GM23338 (cell line): Measurements from ENCODE around the gene SLC41A3.

ENCODE experiments used
- CREB1 ChIP-seq: fragments of 250-450 bp; sonication (Bioruptor Pico); IDR thresholded peaks from 2 replicates; pipeline ENCODE4 v1.5.0; 2020; ENCODE audit warnings: low read depth, mild to moderate bottlenecking, moderate library complexity
- CTCF ChIP-seq, 2 experiments: fragments of 200-600 bp in 1 of 2; sonication (generic) in 1 of 2; conservative IDR thresholded peaks; 2 replicates each; pipeline versions ENCODE4 v1.5.1 to v1.6.1; 2016 to 2017; ENCODE audit warnings: antibody characterized with exemption in 2 of 2, low read depth in 2 of 2, mild to moderate bottlenecking in 2 of 2, moderate library complexity in 1 of 2
- ETS1 ChIP-seq: IDR thresholded peaks from 2 replicates; pipeline ENCODE4 v1.6.1; 2016; ENCODE audit warnings: antibody characterized with exemption
- EZH2 ChIP-seq: fragments of 200-600 bp; sonication (generic); IDR thresholded peaks from one replicate; pipeline ENCODE4 v1.8.0; 2017; ENCODE audit warnings: antibody characterized with exemption, mild to moderate bottlenecking, low read depth; ENCODE audit not compliant: unreplicated experiment
- EZH2phosphoT487 ChIP-seq: fragments of 200-600 bp; sonication (generic); IDR thresholded peaks from one replicate; pipeline ENCODE4 v1.8.1; 2018; ENCODE audit warnings: antibody characterized with exemption; ENCODE audit not compliant: unreplicated experiment
- JUNB ChIP-seq: IDR thresholded peaks from one replicate; pipeline ENCODE4 v1.6.1; 2016; ENCODE audit warnings: antibody characterized with exemption; ENCODE audit not compliant: unreplicated experiment
- NANOG ChIP-seq: IDR thresholded peaks from 2 replicates; pipeline ENCODE4 v1.6.1; 2016; ENCODE audit warnings: antibody characterized with exemption, borderline replicate concordance
- POLR2AphosphoS5 ChIP-seq: IDR thresholded peaks from 2 replicates; pipeline ENCODE4 v1.6.1; 2016; ENCODE audit warnings: antibody characterized with exemption, low read depth
- REST ChIP-seq: IDR thresholded peaks from one replicate; pipeline ENCODE4 v1.6.1; 2018; ENCODE audit warnings: antibody characterized with exemption; ENCODE audit not compliant: unreplicated experiment
- STAT1 ChIP-seq: IDR thresholded peaks from one replicate; pipeline ENCODE4 v1.6.1; 2016; ENCODE audit warnings: antibody characterized with exemption; ENCODE audit not compliant: unreplicated experiment
- ZNF114 ChIP-seq: fragments of 250-450 bp; sonication (Bioruptor Pico); IDR thresholded peaks from 2 replicates; pipeline ENCODE4 v1.5.0; 2020; ENCODE audit warnings: mild to moderate bottlenecking, moderate library complexity
- ZNF331 ChIP-seq: fragments of 250-450 bp; sonication (Bioruptor Pico); IDR thresholded peaks from 2 replicates; pipeline ENCODE4 v1.5.0; 2020; ENCODE audit warnings: low read depth, mild to moderate bottlenecking, moderate library complexity
- ZNF462 ChIP-seq: fragments of 250-450 bp; sonication (Bioruptor Pico); IDR thresholded peaks from 2 replicates; pipeline ENCODE4 v1.5.0; 2020; ENCODE audit warnings: mild to moderate bottlenecking, moderate library complexity

- TF ChIP-seq CTCF (conservative IDR thresholded peaks at IDR 0.05; ENCODE audit: low read depth in 2 of 2) (no peak), REST (no peak), EZH2phosphoT487 (no peak), POLR2AphosphoS5 (no peak), EZH2 (no peak), JUNB (no peak), CREB1 (CRISPR knock-in tag) (no peak), STAT1 (no peak), ZNF331 (CRISPR knock-in tag) (no peak), ZNF462 (CRISPR knock-in tag) (no peak), NANOG (no peak), ETS1 (no peak), ZNF114 (no peak)
Observed at GRCh38 chr3:126119008-126119675, 35.2 kb upstream of the SLC41A3 start.
